NCI-H345 (cell line): ENCODE data around the gene CKAP2.
"Not testable (repeated sequence)": the region's sequence is repeated elsewhere in the genome, so short reads cannot be mapped to it uniquely, and the experiment has no call there.

Source experiments
- DNase-seq: peaks from one replicate; lab custom pipeline; 2025; lab: John Stamatoyannopoulos, UW

The CKAP2 gene

GRCh38 chr13:52451135-52451804, 4.0 kb upstream of the CKAP2 start:
- no peak for DNase-seq

GRCh38 chr13:52452470-52452869, 2.8 kb upstream of the CKAP2 start:
- DNase-seq, result no peak

- DNase-seq, result peak; percentile 19
These were observed 839 bp upstream of the CKAP2 start for GRCh38 chr13:52454459-52454819.

GRCh38 chr13:52455677-52456041, 381 bp downstream of the CKAP2 start:
- peak; percentile 75 for DNase-seq

- no peak for DNase-seq
These were observed 4.4 kb downstream of the CKAP2 start for GRCh38 chr13:52459668-52460067.

GRCh38 chr13:52461265-52461664, 6.0 kb downstream of the CKAP2 start:
- DNase-seq, result no peak

- DNase-seq, result no peak
These were observed 8.2 kb downstream of the CKAP2 start for GRCh38 chr13:52463526-52463925.

- DNase-seq, result not testable (repeated sequence)
These were observed 13.2 kb downstream of the CKAP2 start for GRCh38 chr13:52468487-52468886.

GRCh38 chr13:52480677-52481428, 25.6 kb downstream of the CKAP2 start:
- DNase-seq, result not testable (repeated sequence)

- not testable (repeated sequence) for DNase-seq
These were observed 31.8 kb downstream of the CKAP2 start for GRCh38 chr13:52487078-52487477.

- DNase-seq, result not testable (repeated sequence)
These were observed 33.5 kb downstream of the CKAP2 start for GRCh38 chr13:52488763-52489162.

- not testable (repeated sequence) for DNase-seq
These were observed 35.7 kb downstream of the CKAP2 start for GRCh38 chr13:52491015-52491414.

GRCh38 chr13:52494241-52494640, 39.0 kb downstream of the CKAP2 start:
- not testable (repeated sequence) for DNase-seq

- DNase-seq, result not testable (repeated sequence)
These were observed 42.7 kb downstream of the CKAP2 start for GRCh38 chr13:52497979-52498378.

- DNase-seq, result not testable (repeated sequence)
These were observed 47.0 kb downstream of the CKAP2 start for GRCh38 chr13:52502277-52502676.

GRCh38 chr13:52505843-52506242, 50.6 kb downstream of the CKAP2 start:
- DNase-seq, result not testable (repeated sequence)

GRCh38 chr13:52509532-52509931, 54.3 kb downstream of the CKAP2 start:
- DNase-seq, result not testable (repeated sequence)

- not testable (repeated sequence) for DNase-seq
These were observed 55.0 kb downstream of the CKAP2 start for GRCh38 chr13:52510221-52510797.

GRCh38 chr13:52511598-52511997, 56.3 kb downstream of the CKAP2 start:
- DNase-seq, result not testable (repeated sequence)

GRCh38 chr13:52513957-52514596, 58.8 kb downstream of the CKAP2 start:
- DNase-seq, result not testable (repeated sequence)

- not testable (repeated sequence) for DNase-seq
These were observed 68.0 kb downstream of the CKAP2 start for GRCh38 chr13:52523323-52523722.
